ENCODE data around the gene PRKD2.
"Not testable (repeated sequence)": the region's sequence is repeated elsewhere in the genome, so short reads cannot be mapped to it uniquely, and the experiment has no call there.

The PRKD2 gene

GRCh38 chr19:46723471-46723870 is 6.6 kb upstream of the PRKD2 start:
- no peak for DNase-seq

DNA sequence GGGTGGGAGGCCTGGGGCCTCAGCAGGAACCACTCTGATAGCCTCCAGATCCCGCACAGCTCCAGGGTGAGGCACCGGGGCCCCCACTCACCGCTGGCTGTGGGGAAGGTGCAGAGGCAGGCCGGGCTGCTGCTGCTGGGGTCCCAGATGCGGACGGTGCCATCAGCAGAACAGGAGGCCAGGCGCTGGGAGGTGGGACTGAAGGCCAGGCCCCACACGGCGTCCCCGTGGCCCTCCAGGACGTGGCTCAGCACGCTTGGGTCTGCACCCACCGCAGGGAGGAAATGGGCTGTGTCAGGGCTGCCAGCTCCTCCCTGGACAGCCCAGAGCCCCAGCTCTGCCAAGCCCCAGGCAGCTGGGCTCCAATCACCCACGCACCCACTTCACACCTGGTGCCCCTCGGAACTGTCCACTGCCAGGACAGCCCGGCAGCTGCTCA is 6.1 kb upstream of the PRKD2 start:
- DNase-seq: no peak

DNA sequence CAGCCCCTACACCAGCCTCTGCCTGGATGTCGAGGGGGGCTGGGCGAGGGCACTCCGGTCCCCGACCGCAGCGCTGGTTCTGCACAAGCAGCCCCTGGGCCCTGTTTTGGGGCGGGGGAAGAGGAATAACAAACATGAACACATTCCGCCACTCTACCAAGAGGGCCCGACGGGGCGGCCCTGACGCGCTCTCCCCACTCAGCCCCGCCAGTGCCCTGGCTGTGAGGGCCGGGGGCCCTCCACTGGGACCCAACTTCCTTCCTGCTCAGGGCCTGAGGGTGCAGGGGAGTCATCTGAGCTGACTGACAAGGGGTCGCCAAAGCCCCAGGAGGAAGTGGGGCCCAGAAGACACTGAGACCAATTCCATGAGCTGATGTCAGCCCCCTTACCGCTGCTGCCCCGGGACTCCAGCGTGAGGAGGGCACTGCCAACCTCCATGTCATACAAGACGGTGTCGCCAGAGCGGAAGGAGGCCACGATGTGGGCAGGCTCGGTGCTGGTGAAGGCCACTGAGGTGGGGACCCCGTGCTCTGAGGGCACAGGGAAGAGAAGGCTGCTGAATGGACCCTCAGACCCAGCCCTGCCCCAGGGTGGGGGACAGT is 5.6 kb upstream of the PRKD2 start:
- no peak for DNase-seq

GRCh38 chr19:46722004-46722380 is 5.1 kb upstream of the PRKD2 start:
- DNase-seq: no peak

DNA sequence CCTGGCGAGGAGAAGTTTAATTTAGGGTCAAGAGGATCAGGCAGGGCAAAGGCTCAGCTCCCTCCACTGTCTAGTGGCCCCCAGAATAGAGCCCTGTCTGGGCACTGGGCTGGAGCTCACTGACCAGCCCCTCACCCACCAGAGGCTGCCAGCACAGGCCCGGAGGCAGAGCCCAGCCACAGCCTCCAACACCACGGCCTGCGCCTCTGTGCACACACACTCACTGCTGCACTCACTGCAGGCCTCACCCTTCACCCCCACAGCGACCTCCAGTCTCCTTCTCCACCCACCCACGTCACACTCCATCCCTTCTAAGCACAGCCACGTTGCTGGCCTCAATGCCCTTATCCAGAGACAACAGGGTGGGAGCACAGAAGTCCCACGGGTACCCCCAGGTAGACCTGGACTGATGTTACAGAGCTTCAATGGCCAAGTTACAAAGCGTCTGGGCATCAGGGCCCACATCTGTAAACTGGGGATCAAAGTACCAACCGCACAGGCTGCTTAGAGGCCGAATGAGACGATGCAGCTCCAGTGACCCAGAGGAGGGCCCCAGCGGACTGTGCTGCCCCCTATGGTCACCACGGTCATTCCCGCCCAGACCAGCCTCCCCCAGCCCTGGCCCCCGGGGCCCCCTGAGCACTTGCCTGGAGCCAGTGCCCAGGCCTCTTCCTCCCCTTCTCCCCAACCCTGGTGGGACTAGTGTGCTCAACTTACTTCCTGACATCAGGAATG is 4.5 kb upstream of the PRKD2 start:
- DNase-seq: no peak

DNA sequence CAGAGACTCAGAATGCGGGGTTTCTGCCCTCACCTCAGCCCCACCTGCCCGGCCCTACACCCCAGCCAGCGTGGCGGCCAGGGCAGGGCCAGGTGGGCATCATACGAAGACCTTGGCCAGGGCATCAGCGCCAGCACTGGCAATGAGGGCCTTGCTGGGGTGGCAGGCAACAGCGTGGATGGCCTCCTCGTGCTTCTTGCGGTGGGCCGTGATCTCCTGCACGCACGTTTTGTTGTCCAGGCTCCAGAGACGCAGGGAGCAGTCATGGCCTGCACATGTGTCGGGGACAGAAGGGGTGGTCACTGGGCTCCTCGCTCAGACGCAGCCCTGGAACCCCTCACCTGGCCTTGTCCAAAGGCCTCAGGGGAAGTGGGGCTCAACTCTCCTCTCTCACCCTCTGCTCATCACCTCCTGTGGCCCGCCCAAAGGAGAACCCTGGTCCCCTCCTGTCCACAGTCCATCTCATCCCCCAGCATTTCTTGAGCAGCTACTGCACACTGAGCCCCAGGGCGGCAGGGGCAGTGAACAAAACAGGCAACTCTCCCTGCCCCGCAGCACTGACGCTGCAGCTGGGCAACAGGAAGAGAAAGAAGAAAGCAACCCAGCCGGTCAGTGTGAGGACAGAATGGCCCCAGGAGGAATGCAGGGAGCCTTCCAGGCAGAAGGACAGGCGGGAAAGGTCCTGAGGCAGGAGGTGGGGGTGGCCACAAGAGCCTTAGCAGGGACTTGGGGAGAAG is 3.8 kb upstream of the PRKD2 start:
- DNase-seq: no peak

- DNase-seq: no peak
Measured at GRCh38 chr19:46719629-46720502, 3.0 kb upstream of the PRKD2 start.

- DNase-seq: no peak
Measured at GRCh38 chr19:46718934-46719622, 2.2 kb upstream of the PRKD2 start.

GRCh38 chr19:46718157-46718933 is 1.4 kb upstream of the PRKD2 start:
- no peak for DNase-seq

DNA sequence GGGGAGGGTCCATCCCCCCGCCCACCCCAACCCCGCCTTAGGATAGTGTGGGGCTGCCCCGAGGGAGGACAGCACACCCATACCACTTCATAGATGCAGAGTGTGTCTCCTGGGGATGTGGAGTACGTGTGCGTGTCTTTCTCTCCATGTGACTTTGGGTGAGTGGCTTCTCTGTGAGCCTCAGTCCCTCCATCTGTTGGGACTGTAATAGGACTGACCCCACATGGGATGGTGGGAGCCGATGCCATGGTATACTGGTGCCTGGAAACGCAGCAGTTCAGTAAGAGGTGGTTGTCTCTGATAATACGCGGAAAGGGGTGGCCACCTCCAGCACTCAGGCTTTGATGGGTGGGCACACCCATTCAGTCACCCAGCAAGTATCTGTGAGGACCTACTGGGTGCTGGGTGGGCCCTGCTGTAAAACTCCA is 816 bp upstream of the PRKD2 start:
- DNase-seq: no peak

DNA sequence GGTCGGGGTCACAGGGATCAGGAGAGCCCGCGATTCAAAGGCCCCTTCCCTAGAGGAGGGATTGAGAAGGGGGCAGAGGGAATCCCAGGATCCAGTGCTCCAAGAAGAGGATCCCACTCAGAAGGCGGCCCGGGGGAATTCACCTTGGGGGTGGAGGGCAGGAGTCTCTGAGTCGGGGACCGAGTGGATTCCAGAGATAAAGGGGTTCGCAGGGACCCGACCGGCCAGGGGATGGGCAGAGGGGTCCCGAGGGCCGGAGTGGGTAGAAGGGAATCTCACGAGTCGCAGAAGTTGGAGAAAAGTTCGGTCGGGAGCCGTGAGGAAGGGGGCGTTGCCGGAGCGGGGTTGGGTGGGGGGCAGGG is 261 bp downstream of the PRKD2 start:
- no peak for DNase-seq

DNA sequence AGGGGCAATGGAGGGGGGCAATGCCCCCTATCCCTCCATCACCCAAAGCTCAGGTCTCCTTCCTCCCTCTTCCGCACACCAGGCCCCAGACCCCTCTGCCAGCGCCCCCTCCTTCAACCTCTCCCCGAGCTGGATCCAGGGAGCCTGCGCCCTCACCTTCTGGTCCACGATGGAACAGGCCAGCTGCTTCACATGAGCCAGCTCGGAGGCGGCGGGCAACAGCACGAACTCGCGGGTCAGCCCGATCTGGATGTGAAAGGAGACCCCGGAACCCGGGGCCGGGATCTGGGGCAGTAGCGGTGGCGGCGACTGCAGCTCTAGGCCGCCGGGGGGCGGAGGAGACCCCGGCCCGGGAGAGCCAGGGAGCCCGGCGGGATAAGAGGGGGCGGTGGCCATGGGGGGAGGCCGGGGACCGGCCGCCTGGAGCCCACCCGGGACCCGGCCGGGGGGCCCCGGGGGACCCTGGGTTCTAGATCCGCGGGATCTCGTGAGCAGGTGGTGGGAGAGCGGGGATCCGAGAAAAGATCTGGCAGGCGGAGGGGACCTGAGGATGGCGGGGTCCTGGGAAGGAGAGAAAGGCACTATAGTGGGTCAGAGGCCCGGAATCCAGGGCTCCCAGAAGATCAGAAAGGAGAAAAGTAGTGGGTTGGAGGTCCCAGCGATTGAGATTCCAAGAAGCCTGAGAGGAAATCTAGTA is 791 bp downstream of the PRKD2 start:
- peak; percentile 68 for DNase-seq

DNA sequence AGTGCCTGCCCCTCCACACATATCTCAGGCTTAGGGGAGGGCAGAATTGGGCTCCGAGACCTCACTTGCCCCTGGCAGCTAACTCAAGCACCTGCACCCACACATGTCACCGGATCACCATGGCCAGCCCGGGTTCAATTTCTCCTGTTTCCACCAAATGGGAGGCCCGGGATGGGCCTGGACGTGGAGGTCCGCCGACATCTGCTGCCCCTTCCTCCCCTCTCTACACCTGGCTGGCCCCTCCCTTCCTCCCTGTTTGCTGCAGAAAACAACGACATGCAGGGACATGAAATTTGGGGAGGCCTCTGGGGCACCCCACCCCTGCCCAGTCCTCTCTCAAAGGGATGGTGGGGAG is 1.3 kb downstream of the PRKD2 start:
- no peak for DNase-seq

DNA sequence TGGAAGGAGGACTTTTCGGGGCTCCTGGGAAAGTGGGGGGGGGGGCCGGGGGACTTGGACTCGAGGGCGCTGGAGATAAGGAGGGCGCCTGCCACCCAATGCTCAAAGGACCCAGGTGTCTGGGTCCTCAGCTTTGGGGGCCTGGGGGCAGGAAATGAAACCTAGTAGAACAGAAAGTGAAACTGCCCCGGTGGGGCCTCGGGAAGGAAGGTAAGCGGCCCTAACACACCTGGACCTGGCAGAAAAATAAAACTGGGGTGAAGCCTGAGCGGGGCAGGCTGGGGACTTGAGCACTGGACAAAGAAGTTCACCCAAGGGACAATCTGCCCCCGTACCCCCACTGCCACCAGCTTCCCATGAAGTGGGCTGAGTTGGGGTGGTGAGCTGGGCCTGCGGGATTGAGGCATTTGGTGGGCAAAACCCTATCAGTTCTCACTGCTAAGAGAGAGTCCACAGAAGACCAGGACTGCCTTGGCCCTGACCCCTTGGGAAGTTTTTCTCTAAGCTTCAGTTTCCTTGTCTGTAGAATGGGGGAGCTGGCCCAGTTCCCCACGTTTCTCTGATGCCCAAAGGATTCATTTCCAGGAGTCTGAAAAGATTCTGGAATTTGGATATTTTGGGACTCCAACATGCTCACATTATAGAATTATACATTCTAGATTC is 2.3 kb downstream of the PRKD2 start:
- DNase-seq: no peak

DNA sequence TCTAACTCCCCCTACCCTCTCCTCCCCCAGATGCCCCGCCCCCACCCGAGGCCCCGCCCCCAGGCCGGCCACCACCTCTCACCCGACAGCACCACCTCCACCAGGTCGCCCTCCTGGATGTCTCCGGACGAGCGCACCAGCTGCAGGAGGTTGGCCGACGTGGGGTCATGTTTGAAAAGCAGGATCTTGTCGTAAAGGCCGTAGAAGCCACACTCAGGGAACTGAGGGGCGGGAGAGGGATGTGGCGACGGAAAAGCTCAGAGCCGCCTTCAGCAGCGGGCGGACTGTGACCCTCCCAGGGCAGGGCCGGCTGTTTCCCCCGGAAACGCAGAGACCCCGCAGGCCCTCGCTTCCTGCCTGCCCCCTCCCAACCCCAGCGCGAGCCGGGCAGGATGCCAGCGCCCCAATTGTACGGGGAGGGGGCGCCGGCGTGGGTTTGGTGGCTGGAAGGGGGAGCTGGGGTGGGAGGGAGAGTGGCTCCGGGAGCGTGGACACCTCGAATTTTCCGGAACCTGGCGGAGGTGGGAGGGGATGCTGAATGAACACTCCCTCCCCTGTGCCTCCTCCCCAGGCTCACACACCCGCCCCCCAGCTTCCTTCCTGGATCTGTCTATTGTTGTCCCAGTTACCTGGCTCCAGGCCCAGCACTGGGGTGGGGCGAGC is 3.0 kb downstream of the PRKD2 start:
- DNase-seq: peak; percentile 80

DNA sequence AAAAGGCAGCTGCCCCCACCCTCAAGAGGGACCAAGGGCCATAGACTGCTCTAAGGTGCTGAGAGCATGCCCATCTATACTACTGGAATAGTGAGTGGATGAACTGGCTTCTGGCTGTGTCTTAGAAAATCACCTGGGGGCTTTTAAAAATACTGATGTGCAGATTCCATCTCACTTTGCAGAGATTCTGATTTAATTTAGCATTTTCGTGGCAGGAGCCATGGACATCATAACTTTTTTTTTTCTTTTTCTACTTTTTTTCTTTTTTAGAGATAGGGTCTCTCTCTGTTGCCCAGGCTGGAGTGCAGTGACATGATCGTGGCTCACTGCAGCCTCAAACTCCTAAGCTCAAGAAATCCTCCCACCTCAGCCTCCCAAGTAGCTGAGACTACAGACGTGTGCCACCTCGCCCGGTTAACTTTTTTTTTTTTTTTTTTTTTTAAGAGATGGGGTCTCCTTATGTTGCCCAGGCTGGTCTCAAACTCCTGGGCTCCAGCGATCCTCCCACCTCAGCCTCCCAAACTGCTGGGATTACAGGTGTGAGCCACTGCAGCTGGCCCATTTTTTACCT is 4.1 kb downstream of the PRKD2 start:
- not testable (repeated sequence) for DNase-seq

- no peak for DNase-seq
Measured at GRCh38 chr19:46710687-46711086, 6.2 kb downstream of the PRKD2 start.

GRCh38 chr19:46704379-46705076 is 12.4 kb downstream of the PRKD2 start:
- peak; percentile 74 for DNase-seq

- DNase-seq: no peak
Measured at GRCh38 chr19:46700704-46701103, 16.2 kb downstream of the PRKD2 start.
